ENCODE data around the gene CNOT11.
A peak's percentile ranks its signal among the peaks of the same experiment; 100 is the strongest.

- TF ChIP-seq CTCF (IDR thresholded peaks at IDR 0.05) (peak; percentile 78), ZFX (IDR thresholded peaks at IDR 0.05; ENCODE audit: borderline replicate concordance) (no peak)
Measured at GRCh38 chr2:101251844-101252407, 760 bp upstream of the CNOT11 start.

All from 22Rv1 (cell line).